Measurements from ENCODE around the gene FAM47E. TPM values are rescaled to one million over a fixed set of nuclear protein-coding genes. Genes with fewer than 3 reads are reported as not detected.

The FAM47E gene
- total and polyA plus RNA-seq, 2 of the 13 experiments (the other 11 are each of a cell fraction or from before 2014, with no cell fraction given) = 0.33 to 0.66 TPM

DNA sequence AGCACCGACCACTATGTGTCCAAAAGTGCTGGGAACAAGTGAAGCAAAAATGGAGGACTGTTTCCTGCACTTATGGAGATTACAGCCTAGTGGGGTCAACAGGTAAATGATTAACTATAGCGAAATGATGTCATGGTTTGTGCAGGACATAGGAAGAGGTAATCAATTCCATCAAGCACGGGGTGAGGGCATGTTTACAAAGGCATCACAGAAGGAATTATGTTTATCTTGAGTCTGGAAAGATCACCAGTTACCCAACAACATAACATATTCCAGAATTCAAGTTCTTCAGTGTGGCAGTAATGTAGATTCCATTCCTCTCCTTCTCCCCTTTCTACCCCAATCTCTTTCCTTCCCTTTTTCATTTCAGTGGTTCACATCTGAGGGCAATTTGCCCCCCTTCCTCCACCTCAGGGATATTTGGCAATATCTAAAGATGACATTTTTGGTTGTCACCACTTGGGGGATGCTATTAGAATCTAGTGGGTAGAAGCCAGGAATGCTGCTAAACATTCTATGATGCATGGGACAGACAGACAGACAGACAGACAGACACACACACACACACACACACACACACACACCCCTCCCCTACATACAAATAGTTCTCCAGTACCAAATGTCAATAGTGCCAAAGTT is 24.1 kb downstream of the FAM47E start (continued):
- no peak for TF ChIP-seq ZNF569 (CRISPR knock-in tag; IDR thresholded peaks at IDR 0.05; ENCODE audit: borderline replicate concordance)
- TF ChIP-seq, protein P1, sequence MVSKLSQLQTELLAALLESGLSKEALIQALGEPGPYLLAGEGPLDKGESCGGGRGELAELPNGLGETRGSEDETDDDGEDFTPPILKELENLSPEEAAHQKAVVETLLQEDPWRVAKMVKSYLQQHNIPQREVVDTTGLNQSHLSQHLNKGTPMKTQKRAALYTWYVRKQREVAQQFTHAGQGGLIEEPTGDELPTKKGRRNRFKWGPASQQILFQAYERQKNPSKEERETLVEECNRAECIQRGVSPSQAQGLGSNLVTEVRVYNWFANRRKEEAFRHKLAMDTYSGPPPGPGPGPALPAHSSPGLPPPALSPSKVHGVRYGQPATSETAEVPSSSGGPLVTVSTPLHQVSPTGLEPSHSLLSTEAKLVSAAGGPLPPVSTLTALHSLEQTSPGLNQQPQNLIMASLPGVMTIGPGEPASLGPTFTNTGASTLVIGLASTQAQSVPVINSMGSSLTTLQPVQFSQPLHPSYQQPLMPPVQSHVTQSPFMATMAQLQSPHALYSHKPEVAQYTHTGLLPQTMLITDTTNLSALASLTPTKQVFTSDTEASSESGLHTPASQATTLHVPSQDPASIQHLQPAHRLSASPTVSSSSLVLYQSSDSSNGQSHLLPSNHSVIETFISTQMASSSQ (IDR thresholded peaks at IDR 0.05; ENCODE audit: low read depth) = peak; percentile 92
- TF ChIP-seq, protein P1 (CRISPR knock-in tag; IDR thresholded peaks at IDR 0.05; ENCODE audit: borderline replicate concordance) = peak; percentile 81; the same call in 1 of the 2 replicates
- TF ChIP-seq, protein P2, sequence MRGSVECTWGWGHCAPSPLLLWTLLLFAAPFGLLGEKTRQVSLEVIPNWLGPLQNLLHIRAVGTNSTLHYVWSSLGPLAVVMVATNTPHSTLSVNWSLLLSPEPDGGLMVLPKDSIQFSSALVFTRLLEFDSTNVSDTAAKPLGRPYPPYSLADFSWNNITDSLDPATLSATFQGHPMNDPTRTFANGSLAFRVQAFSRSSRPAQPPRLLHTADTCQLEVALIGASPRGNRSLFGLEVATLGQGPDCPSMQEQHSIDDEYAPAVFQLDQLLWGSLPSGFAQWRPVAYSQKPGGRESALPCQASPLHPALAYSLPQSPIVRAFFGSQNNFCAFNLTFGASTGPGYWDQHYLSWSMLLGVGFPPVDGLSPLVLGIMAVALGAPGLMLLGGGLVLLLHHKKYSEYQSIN (CRISPR knock-in tag; IDR thresholded peaks at IDR 0.05; ENCODE audit: borderline replicate concordance) = no peak
- TF ChIP-seq, protein P3, sequence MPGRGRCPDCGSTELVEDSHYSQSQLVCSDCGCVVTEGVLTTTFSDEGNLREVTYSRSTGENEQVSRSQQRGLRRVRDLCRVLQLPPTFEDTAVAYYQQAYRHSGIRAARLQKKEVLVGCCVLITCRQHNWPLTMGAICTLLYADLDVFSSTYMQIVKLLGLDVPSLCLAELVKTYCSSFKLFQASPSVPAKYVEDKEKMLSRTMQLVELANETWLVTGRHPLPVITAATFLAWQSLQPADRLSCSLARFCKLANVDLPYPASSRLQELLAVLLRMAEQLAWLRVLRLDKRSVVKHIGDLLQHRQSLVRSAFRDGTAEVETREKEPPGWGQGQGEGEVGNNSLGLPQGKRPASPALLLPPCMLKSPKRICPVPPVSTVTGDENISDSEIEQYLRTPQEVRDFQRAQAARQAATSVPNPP (CRISPR knock-in tag; IDR thresholded peaks at IDR 0.05) = no peak
- 0 out of 2 replicates have a peak, but pooled peaks have one; percentile 26 for TF ChIP-seq BHLHE40 (IDR thresholded peaks at IDR 0.05; ENCODE audit: low read length)
- TF ChIP-seq ZFP90 (CRISPR knock-in tag; IDR thresholded peaks at IDR 0.05; ENCODE audit: borderline replicate concordance) = no peak
- TF ChIP-seq, protein P4, sequence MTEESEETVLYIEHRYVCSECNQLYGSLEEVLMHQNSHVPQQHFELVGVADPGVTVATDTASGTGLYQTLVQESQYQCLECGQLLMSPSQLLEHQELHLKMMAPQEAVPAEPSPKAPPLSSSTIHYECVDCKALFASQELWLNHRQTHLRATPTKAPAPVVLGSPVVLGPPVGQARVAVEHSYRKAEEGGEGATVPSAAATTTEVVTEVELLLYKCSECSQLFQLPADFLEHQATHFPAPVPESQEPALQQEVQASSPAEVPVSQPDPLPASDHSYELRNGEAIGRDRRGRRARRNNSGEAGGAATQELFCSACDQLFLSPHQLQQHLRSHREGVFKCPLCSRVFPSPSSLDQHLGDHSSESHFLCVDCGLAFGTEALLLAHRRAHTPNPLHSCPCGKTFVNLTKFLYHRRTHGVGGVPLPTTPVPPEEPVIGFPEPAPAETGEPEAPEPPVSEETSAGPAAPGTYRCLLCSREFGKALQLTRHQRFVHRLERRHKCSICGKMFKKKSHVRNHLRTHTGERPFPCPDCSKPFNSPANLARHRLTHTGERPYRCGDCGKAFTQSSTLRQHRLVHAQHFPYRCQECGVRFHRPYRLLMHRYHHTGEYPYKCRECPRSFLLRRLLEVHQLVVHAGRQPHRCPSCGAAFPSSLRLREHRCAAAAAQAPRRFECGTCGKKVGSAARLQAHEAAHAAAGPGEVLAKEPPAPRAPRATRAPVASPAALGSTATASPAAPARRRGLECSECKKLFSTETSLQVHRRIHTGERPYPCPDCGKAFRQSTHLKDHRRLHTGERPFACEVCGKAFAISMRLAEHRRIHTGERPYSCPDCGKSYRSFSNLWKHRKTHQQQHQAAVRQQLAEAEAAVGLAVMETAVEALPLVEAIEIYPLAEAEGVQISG (CRISPR knock-in tag; IDR thresholded peaks at IDR 0.05) = no peak
- TF ChIP-seq, protein P5, sequence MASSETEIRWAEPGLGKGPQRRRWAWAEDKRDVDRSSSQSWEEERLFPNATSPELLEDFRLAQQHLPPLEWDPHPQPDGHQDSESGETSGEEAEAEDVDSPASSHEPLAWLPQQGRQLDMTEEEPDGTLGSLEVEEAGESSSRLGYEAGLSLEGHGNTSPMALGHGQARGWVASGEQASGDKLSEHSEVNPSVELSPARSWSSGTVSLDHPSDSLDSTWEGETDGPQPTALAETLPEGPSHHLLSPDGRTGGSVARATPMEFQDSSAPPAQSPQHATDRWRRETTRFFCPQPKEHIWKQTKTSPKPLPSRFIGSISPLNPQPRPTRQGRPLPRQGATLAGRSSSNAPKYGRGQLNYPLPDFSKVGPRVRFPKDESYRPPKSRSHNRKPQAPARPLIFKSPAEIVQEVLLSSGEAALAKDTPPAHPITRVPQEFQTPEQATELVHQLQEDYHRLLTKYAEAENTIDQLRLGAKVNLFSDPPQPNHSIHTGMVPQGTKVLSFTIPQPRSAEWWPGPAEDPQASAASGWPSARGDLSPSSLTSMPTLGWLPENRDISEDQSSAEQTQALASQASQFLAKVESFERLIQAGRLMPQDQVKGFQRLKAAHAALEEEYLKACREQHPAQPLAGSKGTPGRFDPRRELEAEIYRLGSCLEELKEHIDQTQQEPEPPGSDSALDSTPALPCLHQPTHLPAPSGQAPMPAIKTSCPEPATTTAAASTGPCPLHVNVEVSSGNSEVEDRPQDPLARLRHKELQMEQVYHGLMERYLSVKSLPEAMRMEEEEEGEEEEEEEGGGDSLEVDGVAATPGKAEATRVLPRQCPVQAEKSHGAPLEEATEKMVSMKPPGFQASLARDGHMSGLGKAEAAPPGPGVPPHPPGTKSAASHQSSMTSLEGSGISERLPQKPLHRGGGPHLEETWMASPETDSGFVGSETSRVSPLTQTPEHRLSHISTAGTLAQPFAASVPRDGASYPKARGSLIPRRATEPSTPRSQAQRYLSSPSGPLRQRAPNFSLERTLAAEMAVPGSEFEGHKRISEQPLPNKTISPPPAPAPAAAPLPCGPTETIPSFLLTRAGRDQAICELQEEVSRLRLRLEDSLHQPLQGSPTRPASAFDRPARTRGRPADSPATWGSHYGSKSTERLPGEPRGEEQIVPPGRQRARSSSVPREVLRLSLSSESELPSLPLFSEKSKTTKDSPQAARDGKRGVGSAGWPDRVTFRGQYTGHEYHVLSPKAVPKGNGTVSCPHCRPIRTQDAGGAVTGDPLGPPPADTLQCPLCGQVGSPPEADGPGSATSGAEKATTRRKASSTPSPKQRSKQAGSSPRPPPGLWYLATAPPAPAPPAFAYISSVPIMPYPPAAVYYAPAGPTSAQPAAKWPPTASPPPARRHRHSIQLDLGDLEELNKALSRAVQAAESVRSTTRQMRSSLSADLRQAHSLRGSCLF (CRISPR knock-in tag; IDR thresholded peaks at IDR 0.05; ENCODE audit: borderline replicate concordance) = no peak
- TF ChIP-seq TSC22D2 (CRISPR knock-in tag; IDR thresholded peaks at IDR 0.05; ENCODE audit: borderline replicate concordance) = no peak
- TF ChIP-seq MAZ (IDR thresholded peaks at IDR 0.05; ENCODE audit: borderline replicate concordance, low read depth, low read length) = no peak
- no peak for TF ChIP-seq MAZ (CRISPR knock-in tag; IDR thresholded peaks at IDR 0.05; ENCODE audit: low read depth)
- no peak for TF ChIP-seq ZFP41 (CRISPR knock-in tag; IDR thresholded peaks at IDR 0.05; ENCODE audit: borderline replicate concordance)
- TF ChIP-seq NPAS2 (CRISPR knock-in tag; IDR thresholded peaks at IDR 0.05; ENCODE audit: borderline replicate concordance) = no peak
